Psoas muscle (tissue), 8 donors: ENCODE measurements around the gene MARCO. TPM values are rescaled to one million over a fixed set of nuclear protein-coding genes. Genes with fewer than 3 reads are reported as not detected.

Experiments used
- ATAC-seq, 4 donors: fragments of 200-7000 bp; cut with Tn5 transposase; one replicate each; pipeline ENCODE4 v1.9.1; 2020; ENCODE audit warnings: moderate library complexity in 3 of 4, mild to moderate bottlenecking in 2 of 4
- DNase-seq, 2 donors: peaks; one replicate each; pipeline ENCODE4 v3.0.0-alpha.2; 2020
- H3K27ac ChIP-seq: fragments of 200-600 bp; one replicate; pipeline ENCODE4 v1.8.0; 2022
- H3K27me3 ChIP-seq, 3 donors: fragments of 200-600 bp in 1 of 3; one replicate each; pipeline versions ENCODE4 v1.6.1 to v1.8.0; 2013 to 2022; ENCODE audit warnings: low read length in 2 of 3, mild to moderate bottlenecking in 2 of 3, moderate library complexity in 1 of 3; ENCODE audit not compliant: insufficient read depth in 3 of 3
- H3K36me3 ChIP-seq, 2 donors: fragments of 200-600 bp in 1 of 2; one replicate each; pipeline versions ENCODE4 v1.6.1 to v1.8.0; 2013 to 2022; ENCODE audit warnings: low read depth in 1 of 2, mild to moderate bottlenecking in 1 of 2, moderate library complexity in 1 of 2; ENCODE audit not compliant: insufficient read depth in 1 of 2
- H3K4me1 ChIP-seq: fragments of 200-600 bp; one replicate; pipeline ENCODE4 v1.8.0; 2022
- H3K4me3 ChIP-seq: fragments of 200-600 bp; one replicate; pipeline ENCODE4 v1.8.0; 2022; ENCODE audit warnings: mild to moderate bottlenecking
- H3K9me3 ChIP-seq: fragments of 200-600 bp; one replicate; pipeline ENCODE4 v1.8.0; 2022
- CTCF ChIP-seq: fragments of 200-600 bp; IDR thresholded peaks from one replicate; pipeline ENCODE4 v1.8.0; 2022; ENCODE audit warnings: antibody characterized with exemption
- WGBS, 3 donors: extraction: QIAGEN DNeasy Blood & Tissue Kit; methylation state at CpG; one replicate each; pipeline versions ENCODE4 v1.1.6 to v1.1.7; 2013; 5-methylcytosine and 5-hydroxymethylcytosine counted together
- intact Hi-C, 2 donors: fragments of 100-400 bp; cut with DNase I; formaldehyde crosslinking; loops; one replicate each; pipeline versions ENCODE4 v1.11.0 to v1.14.2; 2022
- polyA plus RNA-seq, 3 donors: library from polyadenylated mRNA; stranded (reverse); fragments of 200-250 nt; gene quantifications; one replicate each; pipeline ENCODE4 v1.2.3, GENCODE V29; 2013
- total RNA-seq, 4 donors: library from RNA; stranded (reverse); fragmentation: NEBNext Ultra II Directional in 2 of 4; extraction: Animal tissue kit (Norgen Biotek cat#: 25700) in 2 of 4; gene quantifications; one replicate each; pipeline versions ENCODE4 v1.2.1 to v1.2.4, GENCODE V29; 2021 to 2023
- donor health status: healthy with polysubstance abuse.
- donor health status: DM: no; HTN: no; CAD: no; lungs with moderate emphysema.
- donor health status: Bipolar disorder and iron deficiency.
- donor health status: healthy.
- donor health status: DM: yes; HTN: yes; CAD: no.
- donor health status: DM: no; HTN: no; CAD: no.
- donor health status: DM: no; HTN: no; CAD: no.
- donor health status: DM: yes; HTN: yes; CAD: no.

MARCO gene
- total and polyA plus RNA-seq, 7 donors, result 0.18 to 6.1 (median 2.6) TPM

GRCh38 chr2:119024152-119024551, 82.2 kb downstream of the MARCO start:
- no peak for TF ChIP-seq CTCF
- Histone ChIP-seq H3K9me3 (no peaks in the 10 kb centered on the region), H3K27ac (no peak overlapping the region), H3K36me3 (no peaks in the 10 kb centered on the region), H3K4me1 (no peaks in the 10 kb centered on the region), H3K27me3 (peaks cover 0 to 4% (median 0%) of the 10 kb centered on the region in 3 donors), H3K4me3 (no peak overlapping the region)
- ATAC-seq, result no peak
- intact Hi-C loops, result no loop called here
- 78 to 82% (median 80%) methylated on average over 9 of the region's 9 CpGs for WGBS, 3 donors
- DNase-seq, result no peak

- DNase-seq, result no peak
- WGBS, 3 donors, result 65 to 74% (median 71%) methylated on average over 3 of the region's 3 CpGs
- ATAC-seq, result no peak
- H3K4me1 ChIP-seq, result no peaks in the 10 kb centered on the region
- H3K27ac ChIP-seq, result no peak overlapping the region
- H3K27me3 ChIP-seq, result peaks cover 0 to 4% (median 0%) of the 10 kb centered on the region in 3 donors
- H3K36me3 ChIP-seq, result no peaks in the 10 kb centered on the region
- H3K9me3 ChIP-seq, result no peaks in the 10 kb centered on the region
- intact Hi-C loops, result no loop called here
- H3K4me3 ChIP-seq, result no peak overlapping the region
- TF ChIP-seq CTCF, result no peak
Observed at GRCh38 chr2:119024568-119024967, 82.6 kb downstream of the MARCO start.

GRCh38 chr2:119025013-119025412, 83.0 kb downstream of the MARCO start:
- Histone ChIP-seq H3K27me3 (peaks cover 0 to 4% (median 0%) of the 10 kb centered on the region in 3 donors), H3K36me3 (no peaks in the 10 kb centered on the region), H3K4me1 (no peaks in the 10 kb centered on the region), H3K9me3 (no peaks in the 10 kb centered on the region), H3K4me3 (no peak overlapping the region), H3K27ac (no peak overlapping the region)
- DNase-seq (no peak), ATAC-seq (no peak)
- 50 to 67% (median 62%) methylated on average over 7 of the region's 7 CpGs for WGBS, 3 donors
- TF ChIP-seq CTCF, result no peak
- intact Hi-C loops, result no loop called here

GRCh38 chr2:119025762-119026351, 83.9 kb downstream of the MARCO start:
- H3K27ac ChIP-seq, result no peak overlapping the region
- intact Hi-C loops, result no loop called here
- no peak for ATAC-seq
- no peaks in the 10 kb centered on the region for H3K4me1 ChIP-seq
- H3K27me3 ChIP-seq, result peaks cover 0 to 4% (median 0%) of the 10 kb centered on the region in 3 donors
- no peak for DNase-seq
- no peaks in the 10 kb centered on the region for H3K36me3 ChIP-seq
- 84% methylated on average over 18 of the region's 18 CpGs for WGBS, 3 donors
- H3K4me3 ChIP-seq, result no peak overlapping the region
- no peaks in the 10 kb centered on the region for H3K9me3 ChIP-seq
- TF ChIP-seq CTCF, result no peak

- 57 to 67% (median 65%) methylated on average over 5 of the region's 5 CpGs for WGBS, 3 donors
- no peaks in the 10 kb centered on the region for H3K9me3 ChIP-seq
- H3K4me3 ChIP-seq, result no peak overlapping the region
- ATAC-seq (no peak), DNase-seq (no peak)
- H3K27me3 ChIP-seq, result peaks cover 0 to 4% (median 2%) of the 10 kb centered on the region in 3 donors
- no peak for TF ChIP-seq CTCF
- no peak overlapping the region for H3K27ac ChIP-seq
- intact Hi-C loops, result no loop called here
- H3K4me1 ChIP-seq, result no peaks in the 10 kb centered on the region
- no peaks in the 10 kb centered on the region for H3K36me3 ChIP-seq
Observed at GRCh38 chr2:119026890-119027289, 84.9 kb downstream of the MARCO start.
